Gastrocnemius medialis (tissue), 4 donors: ENCODE results near the gene ADGRB3. TPM values are rescaled to one million over a fixed set of nuclear protein-coding genes. Genes with fewer than 3 reads are reported as not detected.

Experiments
- ATAC-seq, 2 donors: fragments of 150-250 bp; one replicate each; pipeline ENCODE4 v1.9.1; 2016
- DNase-seq, 2 donors: peaks; one replicate each; pipeline ENCODE4 v3.0.0-alpha.2; 2019
- H3K27ac ChIP-seq, 4 donors: fragments of 200-600 bp; sonication (generic); 1 replicate in 1 of 4; 2 replicates in 3 of 4; pipeline ENCODE4 v1.5.1; 2016 to 2018; ENCODE audit warnings: mild to moderate bottlenecking in 2 of 4, moderate library complexity in 1 of 4
- H3K27me3 ChIP-seq, 3 donors: fragments of 200-600 bp; sonication (generic) in 2 of 3; 1 replicate in 1 of 3; 2 replicates in 2 of 3; pipeline versions ENCODE4 v1.5.1 to v1.6.0; 2016 to 2019; ENCODE audit warnings: mild to moderate bottlenecking in 1 of 3, moderate library complexity in 1 of 3
- H3K36me3 ChIP-seq, 2 donors: fragments of 200-600 bp; sonication (generic) in 1 of 2; one replicate each; pipeline ENCODE4 v1.5.1; 2017 to 2018
- H3K4me1 ChIP-seq, 2 donors: fragments of 200-600 bp; sonication (generic) in 1 of 2; one replicate each; pipeline ENCODE4 v1.5.1; 2016 to 2017; ENCODE audit warnings: mild to moderate bottlenecking in 2 of 2
- H3K4me3 ChIP-seq, 4 donors: fragments of 200-600 bp; sonication (generic) in 3 of 4; 1 replicate in 1 of 4; 2 replicates in 3 of 4; pipeline ENCODE4 v1.5.1; 2016 to 2019; ENCODE audit warnings: mild to moderate bottlenecking in 2 of 4
- H3K9me3 ChIP-seq, 3 donors: fragments of 200-600 bp; sonication (generic) in 2 of 3; 1 replicate in 1 of 3; 2 replicates in 2 of 3; pipeline ENCODE4 v1.5.1; 2016 to 2019
- POLR2A ChIP-seq, 2 donors: fragments of 450-650 bp; IDR thresholded peaks; one replicate each; pipeline ENCODE4 v1.6.1; 2017; ENCODE audit warnings: antibody characterized with exemption in 2 of 2, mild to moderate bottlenecking in 2 of 2, moderate library complexity in 2 of 2
- in situ Hi-C, 4 donors: fragments of 200-750 bp; cut with MboI; loops; one replicate each; pipeline versions ENCODE4 v1.15.0 to v1.8.0; 2017; ENCODE audit warnings: low sequenced_read_pairs in 4 of 4
- intact Hi-C: fragments of 100-400 bp; cut with DNase I; formaldehyde crosslinking; loops from one replicate; pipeline ENCODE4 v1.15.1; 2023; ENCODE audit warnings: low total_unique reads
- total RNA-seq, 4 donors: library from RNA; depleted of rRNA; stranded (reverse); fragments of >200 nt; gene quantifications; one replicate each; pipeline versions ENCODE4 v1.1.0 to v1.2.3, GENCODE V29; 2016
- TF ChIP-seq, protein P1 (sequence below), 5 experiments: fragments of 450-650 bp in 3 of 5; fragments of 200-600 bp in 2 of 5; sonication (generic) in 2 of 5; IDR thresholded peaks in 4 of 5; conservative IDR thresholded peaks in 1 of 5; 1 replicate in 4 of 5; 2 replicates in 1 of 5; pipeline ENCODE4 v1.5.1; 2016 to 2019; ENCODE audit warnings: antibody characterized with exemption in 5 of 5, mild to moderate bottlenecking in 3 of 5, moderate library complexity in 3 of 5

Gene ADGRB3
- total RNA-seq, 4 donors from 2014 or later = 0.56 to 0.58 (median 0.58) TPM; not detected in 1

DNA sequence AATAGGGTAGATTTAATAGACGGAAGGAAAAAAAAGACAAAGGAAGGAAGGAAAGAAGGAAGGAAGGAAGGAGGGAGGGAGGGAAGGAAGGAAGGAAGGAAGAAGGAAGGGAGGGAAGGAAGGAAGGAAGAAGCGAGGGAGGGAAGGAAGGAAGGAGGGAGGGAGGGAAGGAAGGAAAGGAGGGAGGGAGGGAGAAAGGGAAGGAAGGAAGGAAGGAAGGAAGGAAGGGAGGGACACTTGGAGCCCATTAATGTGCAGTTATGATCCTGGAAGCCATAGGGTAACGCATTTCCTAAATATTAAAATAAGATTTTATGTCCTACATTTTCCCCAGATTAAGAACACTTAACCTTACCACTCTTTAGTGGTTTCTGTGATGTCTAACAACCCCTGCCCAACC is 465.7 kb downstream of the ADGRB3 start:
- DNase-seq (no peak), ATAC-seq (no peak)
- Histone ChIP-seq H3K27me3 (no peaks in the 10 kb centered on the region), H3K4me3 (no peak overlapping the region), H3K36me3 (no peaks in the 10 kb centered on the region), H3K27ac (no peak overlapping the region), H3K4me1 (no peaks in the 10 kb centered on the region), H3K9me3 (no peaks in the 10 kb centered on the region)
- intact Hi-C loops (no loop called here), in situ Hi-C loops (no loop called here)
- TF ChIP-seq, protein P1, sequence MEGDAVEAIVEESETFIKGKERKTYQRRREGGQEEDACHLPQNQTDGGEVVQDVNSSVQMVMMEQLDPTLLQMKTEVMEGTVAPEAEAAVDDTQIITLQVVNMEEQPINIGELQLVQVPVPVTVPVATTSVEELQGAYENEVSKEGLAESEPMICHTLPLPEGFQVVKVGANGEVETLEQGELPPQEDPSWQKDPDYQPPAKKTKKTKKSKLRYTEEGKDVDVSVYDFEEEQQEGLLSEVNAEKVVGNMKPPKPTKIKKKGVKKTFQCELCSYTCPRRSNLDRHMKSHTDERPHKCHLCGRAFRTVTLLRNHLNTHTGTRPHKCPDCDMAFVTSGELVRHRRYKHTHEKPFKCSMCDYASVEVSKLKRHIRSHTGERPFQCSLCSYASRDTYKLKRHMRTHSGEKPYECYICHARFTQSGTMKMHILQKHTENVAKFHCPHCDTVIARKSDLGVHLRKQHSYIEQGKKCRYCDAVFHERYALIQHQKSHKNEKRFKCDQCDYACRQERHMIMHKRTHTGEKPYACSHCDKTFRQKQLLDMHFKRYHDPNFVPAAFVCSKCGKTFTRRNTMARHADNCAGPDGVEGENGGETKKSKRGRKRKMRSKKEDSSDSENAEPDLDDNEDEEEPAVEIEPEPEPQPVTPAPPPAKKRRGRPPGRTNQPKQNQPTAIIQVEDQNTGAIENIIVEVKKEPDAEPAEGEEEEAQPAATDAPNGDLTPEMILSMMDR (IDR thresholded peaks at IDR 0.05 in 4 of 5, conservative IDR thresholded peaks at IDR 0.05 in 1 of 5) = no peak
- TF ChIP-seq POLR2A (IDR thresholded peaks at IDR 0.05) = no peak

DNA sequence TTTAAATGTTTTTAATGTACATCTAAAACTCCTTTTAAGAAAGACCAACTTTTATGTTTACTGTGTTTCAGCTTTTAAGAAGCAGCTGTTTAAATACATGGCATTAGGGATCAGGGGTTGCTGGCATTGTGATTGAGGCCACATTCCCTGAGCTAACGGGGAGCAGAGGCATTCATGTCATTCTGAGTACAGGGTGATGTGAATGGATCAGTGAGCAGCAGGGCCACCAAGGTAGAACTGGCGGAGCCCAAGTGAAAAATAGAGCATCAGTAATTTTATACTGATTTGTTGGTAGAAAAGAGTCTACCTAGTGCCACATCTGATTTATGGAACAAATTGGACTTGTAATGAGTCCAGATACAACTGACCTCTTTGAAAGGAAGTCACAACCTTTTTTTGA is 467.3 kb downstream of the ADGRB3 start:
- ATAC-seq (no peak), DNase-seq (no peak)
- Histone ChIP-seq H3K27me3 (no peaks in the 10 kb centered on the region), H3K4me3 (no peak overlapping the region), H3K27ac (no peak overlapping the region), H3K9me3 (no peaks in the 10 kb centered on the region), H3K36me3 (no peaks in the 10 kb centered on the region), H3K4me1 (no peaks in the 10 kb centered on the region)
- intact Hi-C loops = no loop called here
- TF ChIP-seq POLR2A (IDR thresholded peaks at IDR 0.05) = no peak
- TF ChIP-seq, protein P1 (IDR thresholded peaks at IDR 0.05 in 4 of 5, conservative IDR thresholded peaks at IDR 0.05 in 1 of 5) = no peak
- in situ Hi-C loops = no loop called here

DNA sequence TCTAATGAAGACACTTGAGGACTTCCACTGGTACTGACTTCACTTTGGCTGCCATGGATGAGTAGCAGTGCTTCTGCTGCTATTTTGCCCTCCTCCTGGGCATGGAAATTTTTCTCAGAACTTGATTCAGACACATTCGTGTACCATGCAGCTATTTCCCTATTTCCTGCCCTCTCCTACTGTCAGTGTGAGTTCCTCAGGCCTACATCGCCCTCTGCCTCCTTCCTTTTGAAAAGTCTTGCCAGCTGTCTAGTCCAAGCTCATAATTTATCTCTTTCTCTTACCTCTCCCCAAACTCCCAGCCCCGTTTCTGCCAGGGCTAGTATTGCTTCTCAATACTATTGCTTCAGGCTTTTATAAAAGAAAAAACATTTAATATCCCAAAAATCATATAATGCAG is 470.2 kb downstream of the ADGRB3 start:
- no peaks in the 10 kb centered on the region for H3K27me3 ChIP-seq
- ATAC-seq (no peak), DNase-seq (no peak)
- H3K4me1 ChIP-seq = no peaks in the 10 kb centered on the region
- H3K36me3 ChIP-seq = no peaks in the 10 kb centered on the region
- no peaks in the 10 kb centered on the region for H3K9me3 ChIP-seq
- H3K4me3 ChIP-seq = no peak overlapping the region
- H3K27ac ChIP-seq = no peak overlapping the region
- TF ChIP-seq, protein P1 (IDR thresholded peaks at IDR 0.05 in 4 of 5, conservative IDR thresholded peaks at IDR 0.05 in 1 of 5) = no peak
- no peak for TF ChIP-seq POLR2A (IDR thresholded peaks at IDR 0.05)
- intact Hi-C loops (no loop called here), in situ Hi-C loops (no loop called here)

DNA sequence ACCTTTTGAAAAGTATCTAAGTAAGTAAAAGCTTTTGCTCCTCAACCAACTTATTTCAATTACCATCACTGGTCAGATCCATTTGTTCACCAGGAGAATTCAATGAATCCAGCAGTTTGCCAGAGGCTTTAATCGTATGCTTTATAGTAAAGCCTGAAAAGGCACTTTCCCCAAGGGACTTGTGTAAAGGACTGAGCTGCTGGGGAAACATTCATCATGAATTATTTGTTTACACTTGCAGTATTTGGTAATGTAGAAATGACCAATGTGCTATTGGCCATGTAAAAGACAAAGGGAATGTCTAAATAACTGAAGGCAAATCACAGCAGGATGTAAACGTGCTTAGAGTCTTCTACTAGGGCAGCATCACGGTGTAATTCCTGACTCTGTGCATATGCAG is 471.4 kb downstream of the ADGRB3 start:
- in situ Hi-C loops = no loop called here
- intact Hi-C loops = no loop called here

GRCh38 chr6:69111301-69111700 is 476.2 kb downstream of the ADGRB3 start:
- Histone ChIP-seq H3K9me3 (no peaks in the 10 kb centered on the region), H3K4me1 (no peaks in the 10 kb centered on the region), H3K36me3 (no peaks in the 10 kb centered on the region), H3K4me3 (no peak overlapping the region), H3K27ac (no peak overlapping the region), H3K27me3 (no peaks in the 10 kb centered on the region)
- no peak for TF ChIP-seq POLR2A (IDR thresholded peaks at IDR 0.05)
- TF ChIP-seq, protein P1 (IDR thresholded peaks at IDR 0.05 in 4 of 5, conservative IDR thresholded peaks at IDR 0.05 in 1 of 5) = no peak
- in situ Hi-C loops (no loop called here), intact Hi-C loops (no loop called here)
- DNase-seq (no peak), ATAC-seq (no peak)

More for the DNA sequence above, 471.4 kb downstream of the ADGRB3 start:
- H3K36me3 ChIP-seq = no peaks in the 10 kb centered on the region
- DNase-seq = no peak
- no peak overlapping the region for H3K4me3 ChIP-seq
- H3K27me3 ChIP-seq = no peaks in the 10 kb centered on the region
- TF ChIP-seq, protein P1 (IDR thresholded peaks at IDR 0.05 in 4 of 5, conservative IDR thresholded peaks at IDR 0.05 in 1 of 5) = no peak
- TF ChIP-seq POLR2A (IDR thresholded peaks at IDR 0.05) = no peak
- no peaks in the 10 kb centered on the region for H3K4me1 ChIP-seq
- no peak overlapping the region for H3K27ac ChIP-seq
- ATAC-seq = no peak
- no peaks in the 10 kb centered on the region for H3K9me3 ChIP-seq
